PC-3 (cell line): Measurements from ENCODE around the gene DGKI.

ENCODE experiments used
- EZH2 ChIP-seq: fragments of 300-600 bp; sonication (generic); IDR thresholded peaks from one replicate; pipeline ENCODE4 v1.6.1; 2017; ENCODE audit warnings: antibody characterized with exemption, mild to moderate bottlenecking, low read length; ENCODE audit not compliant: unreplicated experiment
- TF ChIP-seq, protein P1 (sequence below): fragments of 300-600 bp; sonication (generic); conservative IDR thresholded peaks from 2 replicates; pipeline ENCODE4 v1.5.1; 2017; ENCODE audit warnings: antibody characterized with exemption, low read depth, mild to moderate bottlenecking, low read length

DNA sequence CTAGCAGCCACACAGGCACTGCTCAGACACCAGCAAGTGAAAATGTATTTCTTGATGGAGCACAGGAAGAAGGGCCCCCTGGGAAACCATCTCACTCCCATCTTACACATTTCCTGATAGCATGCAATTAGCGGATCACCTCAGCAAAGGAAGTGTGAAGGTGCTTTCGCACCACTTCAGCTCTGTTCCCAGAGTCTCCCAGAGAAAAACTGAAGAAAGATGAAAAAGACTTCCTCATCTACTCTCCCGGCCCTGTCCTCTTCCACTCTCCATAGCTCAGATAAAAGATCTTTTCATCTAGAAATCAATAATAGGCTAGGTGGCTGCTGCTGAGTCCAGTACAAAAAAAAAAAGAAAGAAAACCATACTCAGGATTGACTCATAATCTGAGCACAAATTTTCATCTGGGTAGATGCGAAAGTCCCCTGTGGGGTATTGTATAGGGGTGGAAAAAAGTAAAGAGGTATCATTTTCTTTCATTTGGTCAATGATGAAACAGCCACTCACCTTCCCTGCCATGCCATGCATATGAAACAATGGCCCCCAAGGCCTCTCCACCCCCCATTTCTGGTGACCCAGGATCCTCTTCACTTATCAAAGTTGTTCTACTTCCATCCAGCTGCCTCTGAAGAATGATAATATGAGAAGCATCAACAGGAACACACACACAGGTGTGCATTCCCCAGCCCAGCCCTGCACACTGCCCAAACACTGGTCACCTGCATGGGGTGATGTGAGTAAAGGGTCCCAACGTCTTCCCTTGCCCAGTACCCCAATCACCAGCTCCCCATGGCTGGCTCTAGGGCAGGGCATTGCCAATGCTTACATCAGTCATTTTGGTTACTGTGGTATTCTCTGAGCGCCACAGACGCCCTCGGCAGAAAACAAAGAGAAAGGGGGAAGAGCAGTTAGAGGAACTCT lies 48.8 kb upstream of the DGKI start:
- TF ChIP-seq, protein P1, sequence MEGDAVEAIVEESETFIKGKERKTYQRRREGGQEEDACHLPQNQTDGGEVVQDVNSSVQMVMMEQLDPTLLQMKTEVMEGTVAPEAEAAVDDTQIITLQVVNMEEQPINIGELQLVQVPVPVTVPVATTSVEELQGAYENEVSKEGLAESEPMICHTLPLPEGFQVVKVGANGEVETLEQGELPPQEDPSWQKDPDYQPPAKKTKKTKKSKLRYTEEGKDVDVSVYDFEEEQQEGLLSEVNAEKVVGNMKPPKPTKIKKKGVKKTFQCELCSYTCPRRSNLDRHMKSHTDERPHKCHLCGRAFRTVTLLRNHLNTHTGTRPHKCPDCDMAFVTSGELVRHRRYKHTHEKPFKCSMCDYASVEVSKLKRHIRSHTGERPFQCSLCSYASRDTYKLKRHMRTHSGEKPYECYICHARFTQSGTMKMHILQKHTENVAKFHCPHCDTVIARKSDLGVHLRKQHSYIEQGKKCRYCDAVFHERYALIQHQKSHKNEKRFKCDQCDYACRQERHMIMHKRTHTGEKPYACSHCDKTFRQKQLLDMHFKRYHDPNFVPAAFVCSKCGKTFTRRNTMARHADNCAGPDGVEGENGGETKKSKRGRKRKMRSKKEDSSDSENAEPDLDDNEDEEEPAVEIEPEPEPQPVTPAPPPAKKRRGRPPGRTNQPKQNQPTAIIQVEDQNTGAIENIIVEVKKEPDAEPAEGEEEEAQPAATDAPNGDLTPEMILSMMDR = no peak
- no peak for TF ChIP-seq EZH2
